ENCODE measurements around the gene TMEM245. TPM values are rescaled to one million over a fixed set of nuclear protein-coding genes. Genes with fewer than 3 reads are reported as not detected.
"Not testable (repeated sequence)": the region's sequence is repeated elsewhere in the genome, so short reads cannot be mapped to it uniquely, and the experiment has no call there.

Gene TMEM245
- polyA plus RNA-seq, 1 donor = 77.1 TPM

DNA sequence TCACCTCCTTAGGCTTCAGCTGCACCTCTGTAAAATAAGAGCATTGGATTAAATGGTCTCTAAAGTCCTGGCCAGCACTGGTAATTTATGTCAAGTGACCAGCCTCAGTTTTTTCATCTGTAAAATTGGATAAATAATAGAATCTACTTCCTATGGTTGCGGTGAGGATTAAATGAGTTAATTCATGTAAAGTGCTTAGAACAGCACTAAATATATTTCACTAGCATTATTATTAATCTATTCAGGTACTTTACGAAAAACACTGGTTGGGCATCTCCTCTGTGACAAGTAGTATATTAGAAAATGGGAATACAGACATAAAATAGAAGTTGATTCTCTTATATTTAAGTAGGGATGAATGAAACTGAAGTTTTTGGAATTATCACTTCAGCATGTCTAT is 13.8 kb upstream of the TMEM245 start:
- no peak for DNase-seq

DNA sequence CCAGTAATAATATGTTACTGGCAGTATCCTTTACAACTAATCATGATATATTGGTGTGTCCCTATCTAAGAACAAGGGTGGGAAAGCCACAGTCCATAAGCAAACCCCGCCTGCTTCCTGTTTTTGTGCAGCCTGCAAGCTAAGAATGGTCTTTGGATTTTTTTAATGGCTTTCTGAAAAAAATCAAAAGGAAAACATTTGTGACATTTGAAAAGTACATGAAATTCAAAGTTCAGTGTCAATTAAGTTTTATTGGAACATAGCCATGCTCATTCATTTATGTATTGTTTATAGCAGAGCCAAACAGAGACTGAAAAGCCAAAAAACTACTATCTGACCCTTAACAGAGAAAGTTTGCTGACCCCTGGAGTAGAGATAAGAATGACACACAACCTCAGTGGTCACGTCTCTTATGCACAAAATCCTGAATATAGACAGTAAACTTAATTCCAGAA is 12.8 kb upstream of the TMEM245 start:
- no peak for DNase-seq

DNA sequence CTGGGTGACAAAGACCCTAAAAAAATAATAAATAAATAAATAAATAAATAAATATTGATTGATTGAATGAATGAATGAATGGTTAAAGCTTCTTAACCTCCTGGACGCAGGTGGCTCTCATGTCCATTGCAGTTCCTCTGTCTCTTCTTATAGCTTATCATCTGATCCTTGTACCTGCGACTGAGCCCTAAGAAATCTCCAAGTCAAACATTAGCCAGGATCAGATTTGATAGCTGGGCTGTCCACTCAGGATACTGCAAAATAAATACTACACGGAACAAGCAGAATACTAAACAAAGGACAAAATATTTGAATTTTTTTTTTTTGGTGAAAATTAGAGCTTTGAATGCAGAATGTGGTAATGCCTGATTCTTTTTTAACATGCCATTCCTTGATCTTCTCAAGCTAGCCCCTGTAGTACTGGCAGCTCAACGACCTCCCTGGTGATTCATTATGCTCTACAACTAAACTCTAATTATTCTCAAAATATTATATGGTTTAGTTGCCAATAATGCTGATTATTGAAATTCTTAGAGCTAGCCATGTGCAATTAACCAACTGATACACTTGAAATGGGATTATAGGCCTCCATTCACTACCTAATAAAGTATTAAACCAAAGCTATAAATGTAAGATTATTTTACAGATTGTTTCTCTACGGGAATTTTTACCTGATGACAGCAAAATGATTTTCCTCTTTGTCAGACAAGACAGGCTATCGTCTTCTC is 9.9 kb upstream of the TMEM245 start:
- no peak for DNase-seq

DNA sequence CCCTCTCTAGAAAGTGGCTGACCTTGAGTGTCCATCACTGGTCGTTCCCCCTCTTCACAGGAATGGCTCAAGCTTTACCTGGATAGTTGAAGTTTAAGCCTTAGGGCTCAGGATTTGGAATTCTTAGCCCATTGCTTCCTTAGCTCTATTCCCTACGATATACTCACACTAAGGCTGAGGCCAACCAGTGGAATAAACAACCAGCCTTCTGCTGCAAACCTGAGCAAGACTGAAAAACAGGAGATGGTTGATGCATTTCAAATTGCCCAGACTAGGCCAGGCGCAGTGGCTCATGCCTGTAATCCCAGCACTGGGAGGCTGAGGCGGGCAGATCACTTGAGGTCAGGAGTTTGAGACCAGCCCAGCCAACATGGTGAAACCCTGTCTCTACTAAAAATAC is 6.9 kb upstream of the TMEM245 start:
- not testable (repeated sequence) for DNase-seq

DNA sequence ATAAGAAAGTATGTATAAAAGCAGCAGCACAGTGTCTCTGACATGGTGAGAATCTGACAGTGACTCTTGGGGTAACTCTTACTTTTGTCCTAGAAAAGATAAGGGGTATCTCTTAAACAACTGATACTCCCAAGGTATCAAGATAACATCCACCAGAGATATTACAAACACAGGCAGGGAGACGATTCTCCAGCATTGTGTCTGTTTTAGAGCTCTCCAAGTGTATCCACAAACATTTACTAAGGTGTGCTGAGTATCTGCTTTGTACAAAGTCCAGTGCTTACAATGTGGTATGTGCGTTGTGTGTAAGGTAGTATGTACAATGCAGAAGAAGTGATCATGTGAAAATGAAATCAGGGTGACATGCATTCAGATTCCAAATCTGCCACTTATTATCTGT is 4.4 kb upstream of the TMEM245 start:
- DNase-seq = no peak

DNA sequence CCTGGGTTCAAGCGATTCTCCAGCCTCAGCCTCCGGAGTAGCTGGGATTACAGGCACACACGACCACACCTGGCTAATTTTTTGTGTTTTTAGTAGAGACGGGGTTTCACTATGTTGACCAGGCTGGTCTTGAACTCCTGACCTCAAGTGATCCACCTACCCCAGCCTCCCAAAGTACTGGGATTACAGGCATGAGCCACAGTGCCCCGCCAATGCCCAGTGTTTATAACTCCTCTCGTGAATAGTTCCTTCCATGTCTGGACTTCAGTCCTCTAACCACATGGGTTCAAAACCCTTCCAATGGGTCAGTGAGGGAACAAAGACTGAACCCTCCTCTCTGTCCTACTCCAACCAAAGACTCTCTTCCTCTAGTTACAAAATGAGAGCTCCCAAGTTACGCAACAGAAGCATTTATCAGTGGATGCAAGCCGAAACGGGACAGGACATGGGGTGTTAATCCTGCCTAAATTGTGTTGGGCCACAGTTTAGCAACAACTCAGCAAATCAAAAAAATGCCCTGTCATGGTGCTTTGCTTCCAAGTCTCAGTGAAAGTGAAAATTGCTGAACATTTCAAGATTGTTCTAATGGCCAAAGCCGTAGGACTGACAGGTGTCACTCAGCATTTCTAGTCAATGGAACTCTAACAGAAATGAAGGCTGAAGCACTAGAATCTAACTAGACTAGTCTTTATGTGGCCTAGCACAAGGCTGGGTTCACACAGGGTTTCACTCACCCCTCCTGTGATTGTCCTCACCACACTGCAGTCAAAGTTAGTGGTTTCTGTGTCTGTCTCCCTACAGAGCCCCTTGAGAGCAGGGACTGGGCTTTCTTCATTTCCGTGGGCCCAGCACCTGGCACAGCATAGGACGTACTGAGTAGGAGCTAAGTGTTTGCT is 3.2 kb upstream of the TMEM245 start:
- DNase-seq = no peak

DNA sequence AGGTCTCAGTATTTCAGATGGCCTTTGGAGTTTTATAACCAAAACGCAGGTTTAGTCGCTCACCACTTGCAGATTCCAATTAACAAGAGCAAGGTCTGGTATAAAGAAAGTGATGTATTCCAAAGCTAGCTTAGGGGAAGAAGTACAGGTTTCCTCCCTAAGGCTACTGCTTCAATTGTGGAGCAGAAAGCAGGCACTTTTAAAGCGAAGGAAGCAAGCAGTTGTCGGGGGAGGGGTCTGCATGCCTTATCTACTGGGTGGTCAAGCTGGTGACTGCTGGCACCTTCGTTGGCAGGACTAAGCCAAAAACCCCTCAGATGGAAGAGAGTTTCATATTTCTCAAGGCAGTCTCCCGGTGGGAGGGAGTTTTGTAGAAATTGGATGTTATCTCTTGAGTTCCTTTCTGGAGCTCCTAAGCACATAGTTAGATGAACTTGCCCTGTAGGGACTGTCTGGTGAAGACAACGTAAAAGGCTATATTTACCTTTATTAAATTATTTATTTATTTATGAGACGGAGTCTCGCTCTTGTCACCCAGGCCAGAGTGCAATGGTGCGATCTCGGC is 1.6 kb upstream of the TMEM245 start:
- no peak for DNase-seq

DNA sequence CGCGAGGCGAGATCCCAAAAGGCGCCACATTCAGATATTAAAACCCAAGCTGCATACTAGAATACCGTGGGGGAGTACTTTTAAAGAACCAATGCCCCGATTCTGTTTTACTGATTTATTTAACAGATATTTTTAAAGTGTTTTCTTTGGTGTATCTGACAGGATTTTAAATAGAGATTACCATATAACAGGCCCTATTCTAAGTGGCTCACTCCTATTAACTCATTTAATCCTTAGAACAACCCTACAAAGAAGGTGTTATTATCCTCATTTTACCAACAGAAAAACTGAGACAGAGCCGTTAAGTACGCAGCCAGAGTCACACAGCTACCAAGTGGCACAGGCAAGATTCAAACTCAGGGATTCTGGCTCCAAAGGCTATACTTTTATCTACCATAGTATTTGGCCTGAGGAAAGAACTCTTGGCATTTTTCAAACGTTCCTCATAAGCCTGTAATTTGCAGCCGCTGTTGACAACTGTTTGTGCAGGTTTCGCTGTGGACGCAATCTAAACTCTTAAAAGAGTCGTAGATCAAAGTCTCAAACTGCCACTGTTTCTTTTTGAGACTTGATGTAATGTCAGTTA is 550 bp upstream of the TMEM245 start:
- DNase-seq = no peak

DNA sequence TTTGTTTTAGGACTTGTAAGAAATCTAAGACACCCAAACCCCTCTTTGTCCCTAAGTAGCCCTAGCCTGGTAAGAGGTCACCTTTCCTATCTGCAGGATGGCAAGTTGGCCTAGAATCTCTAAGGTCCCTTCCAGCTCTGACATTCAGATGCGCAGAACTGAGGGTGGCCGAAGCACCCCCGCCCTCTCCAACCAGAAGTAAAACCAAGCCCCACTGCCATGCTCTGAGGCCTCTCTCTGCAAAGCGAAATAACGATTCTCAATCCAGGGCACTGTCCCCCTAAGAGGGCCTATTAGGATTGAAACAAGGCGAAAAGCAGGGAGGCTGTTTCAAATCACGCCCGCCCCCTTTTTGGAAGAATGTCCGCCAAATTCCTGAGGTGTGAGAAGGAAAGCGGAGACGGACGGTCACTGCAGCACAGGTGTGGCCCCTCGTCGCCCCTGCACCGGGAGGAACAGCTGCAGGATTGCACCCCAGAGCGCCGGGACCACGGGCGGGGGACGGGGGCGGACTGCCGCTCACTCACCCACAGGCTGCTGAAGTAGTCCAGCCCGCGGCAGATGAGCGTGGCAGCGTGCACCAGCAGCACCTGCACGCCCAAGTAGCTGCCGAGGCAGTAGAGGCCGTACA is 824 bp downstream of the TMEM245 start:
- no peak for DNase-seq

DNA sequence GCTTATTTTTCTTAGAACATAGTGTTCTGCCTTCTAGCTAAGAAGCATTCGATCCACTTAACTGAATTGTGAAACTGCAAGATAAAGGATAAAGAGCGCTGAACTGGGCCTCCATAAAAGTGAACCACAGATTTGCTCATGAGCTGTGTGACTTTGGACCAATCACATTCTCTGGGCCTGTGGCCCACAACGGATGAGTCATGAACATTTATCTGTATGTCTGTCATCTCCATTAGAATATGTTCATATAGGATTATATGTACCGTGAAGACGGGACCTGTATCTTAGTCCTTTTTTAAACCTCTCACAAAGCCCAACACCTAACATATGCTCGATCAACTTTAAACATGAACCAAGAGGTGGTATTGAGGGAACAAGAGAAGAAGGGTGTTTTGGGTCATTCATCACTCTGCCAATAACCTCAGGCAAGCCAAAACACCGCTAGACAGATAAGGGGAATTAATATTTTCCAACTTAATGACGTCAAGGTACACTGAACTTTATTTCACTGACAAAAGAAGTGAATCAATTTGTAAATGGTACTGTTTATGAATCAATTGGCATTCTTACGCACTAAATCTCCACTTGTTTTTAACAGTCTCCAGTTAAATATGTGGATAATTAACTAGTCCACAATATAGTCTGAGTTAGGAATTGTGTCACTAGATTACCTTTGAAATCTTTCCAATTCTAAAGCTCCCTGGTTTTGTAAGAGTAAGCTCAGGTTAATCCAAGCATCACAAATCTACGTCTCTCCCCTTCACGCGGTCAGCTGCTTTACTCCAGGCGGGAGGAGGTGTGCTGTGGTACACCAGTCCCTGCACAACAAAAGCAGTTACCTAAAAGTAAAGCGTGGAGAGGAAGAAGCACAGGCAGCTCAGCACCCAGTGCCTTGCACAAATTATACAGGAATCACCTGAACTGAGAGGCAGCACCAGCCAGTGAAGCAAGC is 1.6 kb downstream of the TMEM245 start:
- DNase-seq = no peak

DNA sequence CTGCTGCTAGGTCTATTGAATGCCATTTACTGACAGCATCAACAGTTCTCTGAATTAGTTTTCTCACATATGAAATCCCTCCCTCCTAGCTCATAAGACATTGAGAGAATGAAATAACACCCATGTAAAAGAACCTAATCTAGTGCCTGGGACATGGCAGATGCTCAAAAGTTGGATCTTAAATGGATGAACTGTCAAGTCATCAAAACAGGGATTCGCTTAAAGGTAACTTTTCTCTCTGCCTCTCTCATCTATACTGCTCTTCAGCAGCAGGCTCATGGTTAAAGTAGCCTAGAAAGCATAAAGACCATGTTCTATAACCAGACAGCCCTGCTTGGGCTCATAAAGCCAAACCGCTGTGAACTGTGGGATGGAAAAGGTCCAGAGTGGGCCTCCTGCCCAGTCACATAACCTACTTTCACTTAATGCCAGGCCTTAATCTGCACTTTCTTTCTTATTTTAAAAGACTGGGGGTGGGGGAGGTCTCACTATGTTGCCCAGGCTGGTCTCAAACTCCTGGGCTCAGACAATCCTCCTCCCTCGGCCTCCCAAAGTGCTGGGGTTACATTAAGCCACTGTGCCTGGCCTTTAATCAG is 3.7 kb downstream of the TMEM245 start:
- no peak for DNase-seq

DNA sequence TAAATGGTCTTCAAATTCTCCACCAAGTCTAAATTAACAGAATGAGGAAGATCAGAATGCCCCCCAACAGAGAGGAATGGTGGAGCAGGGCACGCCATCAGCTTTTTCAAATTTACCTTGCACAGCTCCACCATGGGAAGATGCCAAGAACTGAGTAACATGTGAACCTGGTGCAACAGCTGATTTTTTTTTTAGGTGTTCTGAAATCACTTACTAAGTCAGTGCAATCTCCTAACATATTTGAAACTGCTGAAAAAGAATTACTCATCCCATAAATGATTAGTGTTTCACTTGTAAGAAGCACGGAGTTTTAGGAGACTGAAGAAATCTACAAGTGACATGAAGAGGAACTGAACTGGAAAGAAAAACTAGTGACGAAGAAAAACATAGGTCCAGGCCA is 5.1 kb downstream of the TMEM245 start:
- no peak for DNase-seq

DNA sequence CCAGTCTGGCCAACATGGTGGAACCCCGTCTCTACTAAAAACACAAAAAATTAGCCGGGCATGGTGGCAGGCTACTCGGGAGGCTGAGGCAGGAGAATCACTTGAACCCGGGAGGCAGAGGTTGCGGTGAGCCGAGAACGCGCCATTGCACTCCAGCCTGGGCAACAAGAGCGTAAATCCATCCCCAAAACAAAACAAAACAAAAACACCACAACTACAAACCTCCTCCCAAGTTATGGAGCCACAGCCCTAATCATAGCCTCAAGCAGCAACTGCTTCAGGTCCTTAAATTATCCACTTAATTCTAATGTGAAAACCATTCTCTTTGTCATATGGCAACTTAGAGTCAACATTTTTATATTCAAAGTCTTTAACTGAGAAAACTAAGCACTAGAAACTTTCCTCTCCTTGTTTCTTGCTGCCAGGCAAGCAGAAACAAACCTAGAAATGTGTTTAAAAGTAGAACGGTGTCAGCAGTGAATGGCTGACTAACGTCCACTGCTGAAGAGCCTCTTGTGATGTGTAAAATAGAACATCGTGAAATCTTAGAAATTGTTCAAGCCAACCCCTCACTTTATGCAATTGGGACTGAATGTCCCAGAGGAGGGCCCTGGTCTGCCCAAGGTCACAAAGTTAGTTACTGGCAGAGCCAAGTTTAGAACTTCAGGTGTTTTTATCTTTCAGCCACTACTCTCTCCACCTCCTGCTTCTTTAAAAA is 5.7 kb downstream of the TMEM245 start:
- DNase-seq = no peak

DNA sequence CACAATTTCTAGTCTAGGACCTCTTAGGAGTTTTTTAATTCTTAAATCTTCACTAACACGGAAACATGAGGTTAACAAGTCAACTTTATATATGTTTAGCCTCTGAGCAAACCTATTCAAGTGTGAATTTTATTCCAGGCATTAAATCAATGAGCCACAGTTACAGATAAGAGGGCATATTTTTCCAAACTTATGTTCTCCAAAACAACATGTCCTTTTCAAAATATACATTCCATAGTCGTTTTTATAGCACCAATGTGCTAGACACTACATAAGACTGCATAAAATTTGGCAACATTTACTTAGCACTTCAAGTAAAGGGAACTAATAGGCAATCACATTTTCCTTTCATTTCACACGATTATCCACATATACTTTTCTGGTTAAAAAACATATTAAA is 6.5 kb downstream of the TMEM245 start:
- no peak for DNase-seq

DNA sequence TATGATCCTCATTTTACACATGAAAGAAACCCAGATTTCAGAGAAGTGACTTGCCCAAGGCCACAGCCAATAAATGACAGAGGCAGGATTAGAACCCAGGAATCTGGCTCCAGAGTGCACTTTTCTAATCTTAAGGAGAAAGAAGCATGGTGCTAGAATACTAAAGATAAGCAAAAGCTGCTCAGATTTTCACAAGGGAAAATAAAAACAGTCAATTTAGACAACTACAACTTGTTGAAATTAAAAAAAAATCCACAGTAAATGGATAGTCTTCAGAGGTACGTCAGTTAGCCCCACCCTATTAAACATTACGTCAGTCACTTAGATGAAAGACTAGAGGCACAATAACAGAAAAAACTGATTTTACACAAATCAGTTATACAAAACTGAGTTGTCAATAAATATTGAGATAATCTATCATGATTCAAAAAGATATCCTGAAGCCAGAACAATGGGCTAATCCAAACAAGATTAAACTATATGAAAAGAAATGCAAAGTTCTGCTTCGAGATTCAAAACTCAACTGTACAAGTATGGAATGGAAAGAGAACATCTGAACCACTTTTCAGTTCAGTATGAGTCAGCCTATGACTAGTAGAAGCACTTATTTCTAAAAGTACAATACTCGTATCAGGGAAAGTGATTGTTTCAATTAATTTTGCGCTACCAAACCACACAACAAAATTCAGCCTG is 9.3 kb downstream of the TMEM245 start:
- no peak for DNase-seq

DNA sequence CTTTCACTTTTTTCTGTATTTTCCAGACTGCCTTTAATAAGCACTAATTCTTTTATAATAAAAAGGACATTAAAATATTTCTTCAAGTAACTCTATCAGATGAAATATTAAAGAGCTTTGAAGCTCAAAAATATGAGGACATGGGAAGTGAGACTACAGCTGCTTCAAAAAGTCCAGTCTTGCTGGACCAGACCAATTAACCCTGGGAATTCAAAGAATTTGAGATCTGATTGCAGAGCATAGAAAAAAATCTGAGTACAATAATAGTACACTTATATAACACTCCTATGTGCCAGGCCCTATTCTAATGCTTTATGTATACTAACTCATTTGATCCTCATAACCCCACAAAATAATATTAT is 9.8 kb downstream of the TMEM245 start:
- DNase-seq = no peak

DNA sequence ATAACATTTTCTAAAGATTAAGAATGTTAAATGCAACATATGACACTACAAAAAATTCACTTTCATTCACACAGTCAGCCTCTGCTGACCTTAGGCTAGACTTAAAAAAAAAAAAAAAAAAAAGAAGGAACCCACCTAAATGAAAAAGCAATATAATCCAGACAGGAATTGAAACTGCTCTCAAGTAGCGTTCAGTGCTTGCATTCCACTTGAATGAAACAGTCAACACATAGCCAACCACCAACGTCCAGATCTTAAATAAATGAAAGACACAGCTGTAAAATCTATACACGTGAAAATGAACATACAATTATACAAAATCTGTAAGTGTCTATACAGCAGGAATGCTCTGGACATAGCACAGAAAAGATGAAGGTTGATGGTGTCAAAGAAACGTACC is 11.4 kb downstream of the TMEM245 start:
- DNase-seq = no peak

DNA sequence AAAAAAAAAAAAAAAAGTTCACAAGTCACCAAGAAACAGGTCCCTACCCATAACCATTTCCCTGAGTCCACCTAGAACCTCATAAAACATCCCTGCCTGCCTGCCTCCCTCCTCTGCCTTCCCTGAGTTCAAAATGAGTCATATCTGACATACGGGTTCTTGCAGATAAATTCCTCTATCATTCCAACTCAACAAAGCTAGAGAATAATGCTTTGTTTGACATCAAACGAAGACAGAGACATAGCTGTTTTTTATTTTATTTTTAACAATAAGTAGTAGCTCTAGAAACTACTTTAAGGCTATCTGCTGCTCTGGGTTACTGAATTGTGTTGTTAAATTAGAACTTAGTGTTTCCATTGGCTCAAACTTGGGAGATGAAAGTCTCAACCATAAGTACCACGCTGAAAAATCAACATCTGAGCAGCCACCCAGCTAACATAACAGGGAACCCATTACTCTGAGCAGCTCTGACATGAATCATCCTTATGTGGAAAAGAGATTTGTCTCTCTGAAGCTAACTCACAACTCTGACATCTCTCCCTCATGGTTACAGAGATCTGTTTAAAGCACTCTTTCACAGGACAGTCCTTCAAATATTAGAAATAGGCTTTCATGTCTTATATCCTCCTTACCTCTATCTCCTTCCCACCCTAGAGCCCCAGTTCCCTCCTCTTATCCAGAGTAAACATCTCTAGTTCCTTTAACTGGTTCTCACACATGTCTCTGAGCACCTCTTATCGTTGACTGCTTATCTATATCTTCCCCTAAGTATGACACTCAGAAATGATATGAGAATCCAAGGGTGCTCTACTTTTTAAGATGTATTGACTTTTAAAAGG is 12.1 kb downstream of the TMEM245 start:
- DNase-seq = no peak

All from left kidney (tissue), 2 donors.